WTC11 (cell line): ENCODE measurements around the gene OTUB1. TPM values are rescaled to one million over a fixed set of nuclear protein-coding genes. Genes with fewer than 3 reads are reported as not detected.

ENCODE experiments used
- ATAC-seq: fragments of 200-7000 bp; cut with Tn5 transposase; 2 replicates; pipeline ENCODE4 v1.10.0; 2021; ENCODE audit warnings: mild to moderate bottlenecking, moderate library complexity
- CTCF ChIA-PET: fragments of 300-600 bp; sonication (Branson Sonifier 250); formaldehyde crosslinking; loops from one replicate; lab custom pipeline; 2021; ENCODE audit warnings: antibody characterized with exemption; lab: Charles Lee
- POLR2A ChIA-PET: fragments of 350-600 bp; sonication (Branson Sonifier 250); formaldehyde crosslinking; loops from one replicate; lab custom pipeline; 2021; ENCODE audit warnings: antibody characterized with exemption; lab: Charles Lee
- DNase-seq: peaks from one replicate; pipeline ENCODE4 v3.0.0; 2021; ENCODE audit warnings: low spot score
- H3K27ac Mint-ChIP-seq: 2 replicates; pipeline ENCODE4 v1.8.0; 2021; ENCODE audit warnings: mixed read lengths
- H3K27me3 Mint-ChIP-seq: 2 replicates; pipeline ENCODE4 v1.8.0; 2021; ENCODE audit warnings: low read depth, mild to moderate bottlenecking, moderate library complexity, mixed read lengths
- H3K36me3 Mint-ChIP-seq: 2 replicates; pipeline ENCODE4 v1.8.0; 2021; ENCODE audit warnings: mixed read lengths
- H3K4me1 Mint-ChIP-seq: 2 replicates; pipeline ENCODE4 v1.8.0; 2022; ENCODE audit warnings: mixed read lengths
- H3K4me3 Mint-ChIP-seq: 2 replicates; pipeline ENCODE4 v1.8.0; 2021; ENCODE audit warnings: mild to moderate bottlenecking, moderate library complexity, mixed read lengths
- H3K9me3 Mint-ChIP-seq: 2 replicates; pipeline ENCODE4 v1.8.0; 2021; ENCODE audit warnings: mixed read lengths
- AFF4 ChIP-seq: sonication (generic); formaldehyde crosslinking; IDR thresholded peaks from 2 replicates; pipeline ENCODE4 v1.8.1; 2023; ENCODE audit warnings: mild to moderate bottlenecking, missing genetic modification reagents, borderline replicate concordance
- ATF3 ChIP-seq: sonication (generic); formaldehyde crosslinking; conservative IDR thresholded peaks from 2 replicates; pipeline ENCODE4 v1.8.1; 2022; ENCODE audit warnings: mild to moderate bottlenecking, missing genetic modification reagents
- CTCF ChIP-seq: fragments of 200-600 bp; IDR thresholded peaks from 2 replicates; pipeline ENCODE4 v1.8.0; 2022; ENCODE audit warnings: antibody characterized with exemption
- ETV6 ChIP-seq: sonication (generic); formaldehyde crosslinking; IDR thresholded peaks from 2 replicates; pipeline ENCODE4 v1.8.1; 2022; ENCODE audit warnings: mild to moderate bottlenecking, missing genetic modification reagents
- FOXK1 ChIP-seq: sonication (generic); formaldehyde crosslinking; IDR thresholded peaks from 2 replicates; pipeline ENCODE4 v1.8.0; 2022; ENCODE audit warnings: mild to moderate bottlenecking, moderate library complexity, missing genetic modification reagents
- NFATC4 ChIP-seq: fragments of 250-450 bp; sonication (Bioruptor Pico); IDR thresholded peaks from 2 replicates; pipeline ENCODE4 v1.9.0; 2021; ENCODE audit warnings: mild to moderate bottlenecking
- NR2C2 ChIP-seq: sonication (generic); formaldehyde crosslinking; IDR thresholded peaks from 2 replicates; pipeline ENCODE4 v1.8.0; 2022; ENCODE audit warnings: mild to moderate bottlenecking, missing genetic modification reagents
- OVOL2 ChIP-seq: fragments of 250-450 bp; sonication (Bioruptor Pico); IDR thresholded peaks from 2 replicates; pipeline ENCODE4 v1.9.0; 2021; ENCODE audit warnings: mild to moderate bottlenecking, borderline replicate concordance
- PRDM15 ChIP-seq: sonication (generic); formaldehyde crosslinking; IDR thresholded peaks from 2 replicates; pipeline ENCODE4 v1.8.0; 2022; ENCODE audit warnings: missing genetic modification reagents
- SMAD4 ChIP-seq: sonication (generic); formaldehyde crosslinking; IDR thresholded peaks from 2 replicates; pipeline ENCODE4 v1.8.0; 2022; ENCODE audit warnings: mild to moderate bottlenecking, missing genetic modification reagents
- TCF7 ChIP-seq: sonication (generic); formaldehyde crosslinking; IDR thresholded peaks from 2 replicates; pipeline ENCODE4 v1.8.0; 2022; ENCODE audit warnings: mild to moderate bottlenecking, low read depth, missing genetic modification reagents, moderate library complexity
- ZMAT4 ChIP-seq: fragments of 250-450 bp; sonication (Bioruptor Pico); IDR thresholded peaks from 2 replicates; pipeline ENCODE4 v1.9.0; 2021; ENCODE audit warnings: mild to moderate bottlenecking
- ZNF138 ChIP-seq: sonication (generic); formaldehyde crosslinking; conservative IDR thresholded peaks from 2 replicates; pipeline ENCODE4 v1.8.1; 2022; ENCODE audit warnings: mild to moderate bottlenecking, moderate library complexity, missing genetic modification reagents
- ZNF219 ChIP-seq: sonication (generic); formaldehyde crosslinking; IDR thresholded peaks from 2 replicates; pipeline ENCODE4 v1.8.0; 2023; ENCODE audit warnings: missing genetic modification reagents, mild to moderate bottlenecking, borderline replicate concordance
- ZNF263 ChIP-seq: sonication (generic); formaldehyde crosslinking; IDR thresholded peaks from 2 replicates; pipeline ENCODE4 v1.8.1; 2022; ENCODE audit warnings: low read depth, mild to moderate bottlenecking, moderate library complexity, missing genetic modification reagents
- ZNF423 ChIP-seq: fragments of 250-450 bp; sonication (Bioruptor Pico); IDR thresholded peaks from 2 replicates; pipeline ENCODE4 v2.1.2; 2022; ENCODE audit warnings: mild to moderate bottlenecking, moderate library complexity
- ZNF512 ChIP-seq: sonication (generic); formaldehyde crosslinking; IDR thresholded peaks from 2 replicates; pipeline ENCODE4 v1.8.1; 2022; ENCODE audit warnings: missing genetic modification reagents, borderline replicate concordance
- ZNF532 ChIP-seq: fragments of 250-450 bp; sonication (Bioruptor Pico); IDR thresholded peaks from 2 replicates; pipeline ENCODE4 v1.9.0; 2021; ENCODE audit warnings: mild to moderate bottlenecking, borderline replicate concordance
- total RNA-seq: library from RNA; stranded (reverse); gene quantifications from 3 replicates; pipeline ENCODE4 v1.2.3, GENCODE V29; 2021

OTUB1 gene
- total RNA-seq, 1 experiment from 2014 or later: 112 TPM

GRCh38 chr11:63951779-63952536, 34.3 kb upstream of the OTUB1 start:
- Mint-ChIP-seq H3K27ac (peak overlapping the region; percentile 81), H3K9me3 (no peaks in the 10 kb centered on the region), H3K27me3 (no peaks in the 10 kb centered on the region), H3K4me3 (no peak overlapping the region), H3K4me1 (peaks cover 14% of the 10 kb centered on the region), H3K36me3 (peaks cover 59% of the 10 kb centered on the region)
- ChIA-PET CTCF (interaction anchor here (0.6 to 1.0 kb wide), 5 partner anchors 13 to 123 kb away, joined by 3 to 4 read pairs (median 3); partner anchors contain the start of genes NAA40 and RCOR2), POLR2A (no interaction called here)
- ATAC-seq: peak; percentile 76
- no peak for TF ChIP-seq ZMAT4 (CRISPR knock-in tag)
- no peak for TF ChIP-seq ATF3 (CRISPR knock-in tag)
- TF ChIP-seq TCF7: no peak
- no peak for TF ChIP-seq ZNF423 (CRISPR knock-in tag)
- no peak for TF ChIP-seq NR2C2
- no peak for TF ChIP-seq PRDM15
- TF ChIP-seq SMAD4 (CRISPR knock-in tag): no peak
- no peak for TF ChIP-seq ETV6 (CRISPR knock-in tag)
- no peak for TF ChIP-seq ZNF512 (CRISPR knock-in tag)
- TF ChIP-seq OVOL2 (CRISPR knock-in tag): no peak
- TF ChIP-seq AFF4 (CRISPR knock-in tag): no peak
- TF ChIP-seq ZNF219: no peak
- TF ChIP-seq ZNF263 (CRISPR knock-in tag): no peak
- no peak for DNase-seq

- H3K36me3 Mint-ChIP-seq: peaks cover 53% of the 10 kb centered on the region
- ChIA-PET CTCF (interaction anchor here (0.7 to 1.0 kb wide), 6 partner anchors 10 to 136 kb away, joined by 3 to 4 read pairs (median 3); partner anchors contain the start of genes NAA40 and RCOR2), POLR2A (no interaction called here)
- no peaks in the 10 kb centered on the region for H3K27me3 Mint-ChIP-seq
- H3K9me3 Mint-ChIP-seq: no peaks in the 10 kb centered on the region
- peaks cover 14% of the 10 kb centered on the region for H3K4me1 Mint-ChIP-seq
- H3K27ac Mint-ChIP-seq: peak overlapping the region; percentile 81
- no peak for DNase-seq
- H3K4me3 Mint-ChIP-seq: no peak overlapping the region
- ATAC-seq: no peak; the same call in 1 of the 2 replicates
- TF ChIP-seq NFATC4 (CRISPR knock-in tag): no peak
- TF ChIP-seq ZNF532: no peak
- TF ChIP-seq FOXK1 (CRISPR knock-in tag): no peak
- no peak for TF ChIP-seq CTCF
- no peak for TF ChIP-seq ZNF138 (CRISPR knock-in tag)
Observed at GRCh38 chr11:63952570-63952969, 33.7 kb upstream of the OTUB1 start.
